WTC11 (cell line): ENCODE measurements around the gene NUDT6.

Experiments
- ATF3 ChIP-seq: sonication (generic); formaldehyde crosslinking; conservative IDR thresholded peaks from 2 replicates; pipeline ENCODE4 v1.8.1; 2022; ENCODE audit warnings: mild to moderate bottlenecking, missing genetic modification reagents
- CBFB ChIP-seq: sonication (generic); formaldehyde crosslinking; IDR thresholded peaks from 2 replicates; pipeline ENCODE4 v1.8.1; 2022; ENCODE audit warnings: mild to moderate bottlenecking, low read depth, missing genetic modification reagents
- CTCF ChIP-seq: fragments of 200-600 bp; IDR thresholded peaks from 2 replicates; pipeline ENCODE4 v1.8.0; 2022; ENCODE audit warnings: antibody characterized with exemption
- E2F4 ChIP-seq: sonication (generic); formaldehyde crosslinking; IDR thresholded peaks from 2 replicates; pipeline ENCODE4 v1.8.1; 2022; ENCODE audit warnings: low read depth, mild to moderate bottlenecking, moderate library complexity, missing genetic modification reagents, borderline replicate concordance
- ESRRA ChIP-seq: sonication (generic); formaldehyde crosslinking; IDR thresholded peaks from 2 replicates; pipeline ENCODE4 v1.8.1; 2022; ENCODE audit warnings: mild to moderate bottlenecking, missing genetic modification reagents, borderline replicate concordance
- IRF2 ChIP-seq: sonication (generic); formaldehyde crosslinking; IDR thresholded peaks from 2 replicates; pipeline ENCODE4 v1.8.0; 2022; ENCODE audit warnings: low read depth, missing genetic modification reagents, borderline replicate concordance
- JUN ChIP-seq: sonication (generic); formaldehyde crosslinking; IDR thresholded peaks from 2 replicates; pipeline ENCODE4 v1.8.0; 2023; ENCODE audit warnings: mild to moderate bottlenecking, missing genetic modification reagents
- KAT7 ChIP-seq: sonication (generic); formaldehyde crosslinking; IDR thresholded peaks from 2 replicates; pipeline ENCODE4 v1.8.1; 2023; ENCODE audit warnings: missing genetic modification reagents, mild to moderate bottlenecking, borderline replicate concordance
- RELA ChIP-seq: sonication (generic); formaldehyde crosslinking; IDR thresholded peaks from 2 replicates; pipeline ENCODE4 v1.8.1; 2022; ENCODE audit warnings: missing genetic modification reagents, mild to moderate bottlenecking, borderline replicate concordance
- ZNF317 ChIP-seq: sonication (generic); formaldehyde crosslinking; IDR thresholded peaks from 2 replicates; pipeline ENCODE4 v1.8.1; 2023; ENCODE audit warnings: low read depth, mild to moderate bottlenecking, moderate library complexity, missing genetic modification reagents, borderline replicate concordance
- TF ChIP-seq, protein P1 (sequence below): sonication (generic); formaldehyde crosslinking; conservative IDR thresholded peaks from 2 replicates; pipeline ENCODE4 v1.8.1; 2023; ENCODE audit warnings: mild to moderate bottlenecking, low read depth, missing genetic modification reagents, moderate library complexity
- TF ChIP-seq, protein P2 (sequence below): sonication (generic); formaldehyde crosslinking; IDR thresholded peaks from 2 replicates; pipeline ENCODE4 v1.8.1; 2023; ENCODE audit warnings: mild to moderate bottlenecking, missing genetic modification reagents, moderate library complexity

- TF ChIP-seq ZNF317 (no peak), KAT7 (CRISPR knock-in tag) (no peak), IRF2 (no peak), CTCF (no peak), CBFB (CRISPR knock-in tag) (no peak), JUN (CRISPR knock-in tag) (no peak), ATF3 (CRISPR knock-in tag) (no peak), ESRRA (CRISPR knock-in tag) (no peak), RELA (CRISPR knock-in tag) (no peak), E2F4 (CRISPR knock-in tag) (no peak)
- TF ChIP-seq, protein P1, sequence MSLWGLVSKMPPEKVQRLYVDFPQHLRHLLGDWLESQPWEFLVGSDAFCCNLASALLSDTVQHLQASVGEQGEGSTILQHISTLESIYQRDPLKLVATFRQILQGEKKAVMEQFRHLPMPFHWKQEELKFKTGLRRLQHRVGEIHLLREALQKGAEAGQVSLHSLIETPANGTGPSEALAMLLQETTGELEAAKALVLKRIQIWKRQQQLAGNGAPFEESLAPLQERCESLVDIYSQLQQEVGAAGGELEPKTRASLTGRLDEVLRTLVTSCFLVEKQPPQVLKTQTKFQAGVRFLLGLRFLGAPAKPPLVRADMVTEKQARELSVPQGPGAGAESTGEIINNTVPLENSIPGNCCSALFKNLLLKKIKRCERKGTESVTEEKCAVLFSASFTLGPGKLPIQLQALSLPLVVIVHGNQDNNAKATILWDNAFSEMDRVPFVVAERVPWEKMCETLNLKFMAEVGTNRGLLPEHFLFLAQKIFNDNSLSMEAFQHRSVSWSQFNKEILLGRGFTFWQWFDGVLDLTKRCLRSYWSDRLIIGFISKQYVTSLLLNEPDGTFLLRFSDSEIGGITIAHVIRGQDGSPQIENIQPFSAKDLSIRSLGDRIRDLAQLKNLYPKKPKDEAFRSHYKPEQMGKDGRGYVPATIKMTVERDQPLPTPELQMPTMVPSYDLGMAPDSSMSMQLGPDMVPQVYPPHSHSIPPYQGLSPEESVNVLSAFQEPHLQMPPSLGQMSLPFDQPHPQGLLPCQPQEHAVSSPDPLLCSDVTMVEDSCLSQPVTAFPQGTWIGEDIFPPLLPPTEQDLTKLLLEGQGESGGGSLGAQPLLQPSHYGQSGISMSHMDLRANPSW (CRISPR knock-in tag) = no peak
- TF ChIP-seq, protein P2, sequence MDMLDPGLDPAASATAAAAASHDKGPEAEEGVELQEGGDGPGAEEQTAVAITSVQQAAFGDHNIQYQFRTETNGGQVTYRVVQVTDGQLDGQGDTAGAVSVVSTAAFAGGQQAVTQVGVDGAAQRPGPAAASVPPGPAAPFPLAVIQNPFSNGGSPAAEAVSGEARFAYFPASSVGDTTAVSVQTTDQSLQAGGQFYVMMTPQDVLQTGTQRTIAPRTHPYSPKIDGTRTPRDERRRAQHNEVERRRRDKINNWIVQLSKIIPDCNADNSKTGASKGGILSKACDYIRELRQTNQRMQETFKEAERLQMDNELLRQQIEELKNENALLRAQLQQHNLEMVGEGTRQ (CRISPR knock-in tag) = no peak
Measured at GRCh38 chr4:122901247-122902010, 21.0 kb downstream of the NUDT6 start.
